ENCODE results near the gene ADAM10.
"Not testable (repeated sequence)": the region's sequence is repeated elsewhere in the genome, so short reads cannot be mapped to it uniquely, and the experiment has no call there.

The ADAM10 gene

GRCh38 chr15:58669108-58669507, 80.4 kb downstream of the ADAM10 start:
- no peak for DNase-seq

- DNase-seq, result no peak
Observed at GRCh38 chr15:58666957-58667356, 82.5 kb downstream of the ADAM10 start.

- DNase-seq, result no peak
Observed at GRCh38 chr15:58665672-58666071, 83.8 kb downstream of the ADAM10 start.

GRCh38 chr15:58650102-58650501, 99.4 kb downstream of the ADAM10 start:
- DNase-seq, result no peak

GRCh38 chr15:58649175-58649574, 100.3 kb downstream of the ADAM10 start:
- DNase-seq, result no peak

GRCh38 chr15:58643996-58644395, 105.5 kb downstream of the ADAM10 start:
- DNase-seq, result no peak

GRCh38 chr15:58641660-58642059, 107.8 kb downstream of the ADAM10 start:
- no peak for DNase-seq

- DNase-seq, result no peak
Observed at GRCh38 chr15:58639992-58640391, 109.5 kb downstream of the ADAM10 start.

- no peak for DNase-seq
Observed at GRCh38 chr15:58639002-58639756, 110.3 kb downstream of the ADAM10 start.

GRCh38 chr15:58632789-58633188, 116.7 kb downstream of the ADAM10 start:
- DNase-seq, result no peak

GRCh38 chr15:58631319-58631718, 118.2 kb downstream of the ADAM10 start:
- DNase-seq, result no peak

GRCh38 chr15:58629625-58630024, 119.9 kb downstream of the ADAM10 start:
- no peak for DNase-seq

GRCh38 chr15:58628206-58628947, 121.1 kb downstream of the ADAM10 start:
- peak; percentile 14 for DNase-seq

- no peak for DNase-seq
Observed at GRCh38 chr15:58627701-58628100, 121.8 kb downstream of the ADAM10 start.

GRCh38 chr15:58627046-58627445, 122.5 kb downstream of the ADAM10 start:
- no peak for DNase-seq

GRCh38 chr15:58626378-58626777, 123.1 kb downstream of the ADAM10 start:
- DNase-seq, result no peak

- DNase-seq, result no peak
Observed at GRCh38 chr15:58622877-58623276, 126.6 kb downstream of the ADAM10 start.

- DNase-seq, result not testable (repeated sequence)
Observed at GRCh38 chr15:58620268-58620667, 129.2 kb downstream of the ADAM10 start.

GRCh38 chr15:58616171-58616570, 133.3 kb downstream of the ADAM10 start:
- no peak for DNase-seq

GRCh38 chr15:58611731-58612676, 137.5 kb downstream of the ADAM10 start:
- no peak for DNase-seq

GRCh38 chr15:58608711-58609110, 140.8 kb downstream of the ADAM10 start:
- DNase-seq, result no peak

GRCh38 chr15:58608129-58608590, 141.3 kb downstream of the ADAM10 start:
- DNase-seq, result no peak

GRCh38 chr15:58606577-58607080, 142.9 kb downstream of the ADAM10 start:
- no peak for DNase-seq
